Prostate gland (tissue), 2 donors: ENCODE data around the gene BBOX1.

ENCODE experiments used
- POLR2A ChIP-seq: fragments of 450-650 bp; IDR thresholded peaks from one replicate; pipeline ENCODE4 v1.6.1; 2016; ENCODE audit warnings: antibody characterized with exemption, mild to moderate bottlenecking
- TF ChIP-seq, protein P1 (sequence below), 4 experiments: fragments of 200-600 bp in 2 of 4; fragments of 450-650 bp in 2 of 4; sonication (generic) in 2 of 4; IDR thresholded peaks; 1 replicate in 3 of 4; 2 replicates in 1 of 4; pipeline ENCODE4 v1.5.1; 2016 to 2019; ENCODE audit warnings: antibody characterized with exemption in 4 of 4, mild to moderate bottlenecking in 2 of 4, moderate library complexity in 2 of 4

DNA sequence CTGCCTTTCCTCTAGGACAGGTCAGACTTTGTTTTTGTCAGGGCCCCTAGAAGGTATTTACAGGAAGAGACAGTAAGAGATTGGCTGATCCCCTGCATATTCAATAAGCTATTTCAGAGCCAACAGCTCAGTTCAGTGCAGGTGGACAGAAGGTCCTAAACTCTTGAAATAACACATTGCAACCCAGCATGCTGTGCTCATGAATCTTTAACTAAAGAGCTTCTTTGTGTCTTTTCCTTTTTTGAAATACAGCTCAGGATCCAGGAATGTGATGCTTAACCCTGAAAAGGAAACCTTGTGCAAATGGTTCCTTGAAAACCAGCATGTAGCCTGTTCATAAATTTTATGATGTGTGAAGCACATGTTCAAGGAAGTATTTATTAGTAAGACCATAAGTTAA lies 43.9 kb downstream of the BBOX1 start:
- TF ChIP-seq POLR2A, result no peak
- TF ChIP-seq, protein P1, sequence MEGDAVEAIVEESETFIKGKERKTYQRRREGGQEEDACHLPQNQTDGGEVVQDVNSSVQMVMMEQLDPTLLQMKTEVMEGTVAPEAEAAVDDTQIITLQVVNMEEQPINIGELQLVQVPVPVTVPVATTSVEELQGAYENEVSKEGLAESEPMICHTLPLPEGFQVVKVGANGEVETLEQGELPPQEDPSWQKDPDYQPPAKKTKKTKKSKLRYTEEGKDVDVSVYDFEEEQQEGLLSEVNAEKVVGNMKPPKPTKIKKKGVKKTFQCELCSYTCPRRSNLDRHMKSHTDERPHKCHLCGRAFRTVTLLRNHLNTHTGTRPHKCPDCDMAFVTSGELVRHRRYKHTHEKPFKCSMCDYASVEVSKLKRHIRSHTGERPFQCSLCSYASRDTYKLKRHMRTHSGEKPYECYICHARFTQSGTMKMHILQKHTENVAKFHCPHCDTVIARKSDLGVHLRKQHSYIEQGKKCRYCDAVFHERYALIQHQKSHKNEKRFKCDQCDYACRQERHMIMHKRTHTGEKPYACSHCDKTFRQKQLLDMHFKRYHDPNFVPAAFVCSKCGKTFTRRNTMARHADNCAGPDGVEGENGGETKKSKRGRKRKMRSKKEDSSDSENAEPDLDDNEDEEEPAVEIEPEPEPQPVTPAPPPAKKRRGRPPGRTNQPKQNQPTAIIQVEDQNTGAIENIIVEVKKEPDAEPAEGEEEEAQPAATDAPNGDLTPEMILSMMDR (IDR thresholded peaks at IDR 0.05), result no peak
